Measurements from ENCODE around the gene LRSAM1. TPM values are rescaled to one million over a fixed set of nuclear protein-coding genes. Genes with fewer than 3 reads are reported as not detected.
A peak's percentile ranks its signal among the peaks of the same experiment; 100 is the strongest.

The LRSAM1 gene
- total RNA-seq, 4 donors from 2014 or later: 15.5 to 26.5 (median 20.2) TPM

- Histone ChIP-seq H3K36me3 (peaks cover 0 to 96% of the 10 kb centered on the region in 2 donors), H3K27ac (peak overlapping the region in 2 of 4 donors; percentile 57 to 63), H3K4me3 (no peak overlapping the region), H3K4me1 (peaks cover 0 to 35% (median 0%) of the 10 kb centered on the region in 3 donors), H3K9me3 (no peaks in the 10 kb centered on the region), H3K27me3 (no peaks in the 10 kb centered on the region)
- TF ChIP-seq CTCF (IDR thresholded peaks at IDR 0.05): no peak
- no peak for TF ChIP-seq EP300 (IDR thresholded peaks at IDR 0.05)
- TF ChIP-seq POLR2AphosphoS5 (IDR thresholded peaks at IDR 0.05): no peak
- TF ChIP-seq POLR2A (IDR thresholded peaks at IDR 0.05): no peak
- no CpG with 5 or more reads among the region's 12 CpGs for WGBS, 2 donors (ENCODE audit: low coverage in 1 of 2)
- no peak for ATAC-seq
Observed at GRCh38 chr9:127506117-127506813, 55.0 kb downstream of the LRSAM1 start.

- ATAC-seq: no peak
- H3K27me3 ChIP-seq: no peaks in the 10 kb centered on the region
- no peak overlapping the region for H3K4me3 ChIP-seq
- peak overlapping the region in 2 of 4 donors; percentile 57 to 63 for H3K27ac ChIP-seq
- peaks cover 0 to 35% (median 0%) of the 10 kb centered on the region in 3 donors for H3K4me1 ChIP-seq
- 100% methylated on average over 3 of the region's 42 CpGs; no CpG with 5 or more reads in 1 of the 2 donors for WGBS, 2 donors (ENCODE audit: low coverage in 1 of 2)
- H3K36me3 ChIP-seq: peaks cover 0 to 94% of the 10 kb centered on the region in 2 donors
- no peak for TF ChIP-seq CTCF (IDR thresholded peaks at IDR 0.05)
- no peak for TF ChIP-seq EP300 (IDR thresholded peaks at IDR 0.05)
- no peaks in the 10 kb centered on the region for H3K9me3 ChIP-seq
Observed at GRCh38 chr9:127506814-127507750, 55.8 kb downstream of the LRSAM1 start.

GRCh38 chr9:127507751-127508648 lies 56.7 kb downstream of the LRSAM1 start:
- ATAC-seq: no peak
- TF ChIP-seq EP300 (IDR thresholded peaks at IDR 0.05) (no peak), POLR2AphosphoS5 (IDR thresholded peaks at IDR 0.05) (no peak), POLR2A (IDR thresholded peaks at IDR 0.05) (no peak), CTCF (IDR thresholded peaks at IDR 0.05) (no peak)
- H3K9me3 ChIP-seq: no peaks in the 10 kb centered on the region
- H3K4me1 ChIP-seq: peaks cover 0 to 35% (median 0%) of the 10 kb centered on the region in 3 donors
- H3K36me3 ChIP-seq: peaks cover 0 to 94% of the 10 kb centered on the region in 2 donors
- H3K4me3 ChIP-seq: no peak overlapping the region
- no peak overlapping the region for H3K27ac ChIP-seq
- 60% methylated on average over 1 of the region's 40 CpGs; no CpG with 5 or more reads in 1 of the 2 donors for WGBS, 2 donors (ENCODE audit: low coverage in 1 of 2)
- no peaks in the 10 kb centered on the region for H3K27me3 ChIP-seq

- Histone ChIP-seq H3K4me1 (peaks cover 0 to 34% (median 0%) of the 10 kb centered on the region in 3 donors), H3K27me3 (no peaks in the 10 kb centered on the region), H3K36me3 (peaks cover 0 to 94% of the 10 kb centered on the region in 2 donors), H3K4me3 (no peak overlapping the region), H3K9me3 (no peaks in the 10 kb centered on the region), H3K27ac (peak overlapping the region in 2 of 4 donors; percentile 48 to 50)
- ATAC-seq: no peak
- TF ChIP-seq EP300 (IDR thresholded peaks at IDR 0.05): no peak
- TF ChIP-seq POLR2A (IDR thresholded peaks at IDR 0.05): no peak
- no peak for TF ChIP-seq CTCF (IDR thresholded peaks at IDR 0.05)
- no peak for TF ChIP-seq POLR2AphosphoS5 (IDR thresholded peaks at IDR 0.05)
- WGBS, 2 donors (ENCODE audit: low coverage in 1 of 2): 60% methylated on average over 4 of the region's 19 CpGs; no CpG with 5 or more reads in 1 of the 2 donors
Observed at GRCh38 chr9:127508901-127509260, 57.6 kb downstream of the LRSAM1 start.

Data from gastroesophageal sphincter (tissue), 4 donors.